ENCODE measurements around the gene TMEM115. TPM values are rescaled to one million over a fixed set of nuclear protein-coding genes. Genes with fewer than 3 reads are reported as not detected.
A peak's percentile ranks its signal among the peaks of the same experiment; 100 is the strongest.

Gene TMEM115
- total and polyA plus RNA-seq, 2 of the 4 experiments (the other 2 are of a cell fraction) = 35.3 to 47.3 TPM

DNA sequence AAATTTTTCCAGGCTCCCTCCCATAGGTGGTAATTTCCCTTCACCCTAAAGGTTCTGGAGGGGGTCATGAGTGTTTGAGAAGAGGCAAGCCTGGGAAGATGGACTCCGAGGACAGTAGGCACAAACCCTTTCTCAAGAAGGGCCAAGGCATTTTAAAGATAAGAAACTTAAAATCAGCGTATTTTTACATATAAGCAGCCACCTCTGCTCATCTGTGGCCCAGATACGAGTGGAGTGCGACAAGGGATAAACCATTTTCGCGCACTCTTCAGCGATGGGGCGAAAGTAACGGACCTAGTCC is 19.2 kb downstream of the TMEM115 start:
- intact Hi-C loops (cut with micrococcal nuclease) (no loop called here), in situ Hi-C loops (cut with MboI; ENCODE audit: low sequenced_read_pairs) (loop anchor here (25.0 kb wide), 3 partner anchors 1047 to 1822 kb away; partner anchors contain the start of genes ABHD14B, GPR62, MANF and PCBP4), dilution Hi-C loops (cut with HindIII; ENCODE audit: low sequenced_read_pairs, unreplicated experiment) (no loop called here)
- TF ChIP-seq NFE2L2 (IDR thresholded peaks at IDR 0.05; ENCODE audit: low read depth, low read length) (no peak), MXI1 (IDR thresholded peaks at IDR 0.05; ENCODE audit: borderline replicate concordance, low read depth, low read length) (no peak), RFX5 (IDR thresholded peaks at IDR 0.05; ENCODE audit: low read depth, low read length) (no peak), RCOR1 (IDR thresholded peaks at IDR 0.05; ENCODE audit: insufficient replicate concordance, low read length) (no peak), MAFK (IDR thresholded peaks at IDR 0.05; ENCODE audit: low read depth, low read length) (no peak), CHD1 (IDR thresholded peaks at IDR 0.05; ENCODE audit: low read depth, low read length) (no peak), SMC3 (IDR thresholded peaks at IDR 0.05; ENCODE audit: low read depth, low read length) (no peak)
- TF ChIP-seq, protein P1, sequence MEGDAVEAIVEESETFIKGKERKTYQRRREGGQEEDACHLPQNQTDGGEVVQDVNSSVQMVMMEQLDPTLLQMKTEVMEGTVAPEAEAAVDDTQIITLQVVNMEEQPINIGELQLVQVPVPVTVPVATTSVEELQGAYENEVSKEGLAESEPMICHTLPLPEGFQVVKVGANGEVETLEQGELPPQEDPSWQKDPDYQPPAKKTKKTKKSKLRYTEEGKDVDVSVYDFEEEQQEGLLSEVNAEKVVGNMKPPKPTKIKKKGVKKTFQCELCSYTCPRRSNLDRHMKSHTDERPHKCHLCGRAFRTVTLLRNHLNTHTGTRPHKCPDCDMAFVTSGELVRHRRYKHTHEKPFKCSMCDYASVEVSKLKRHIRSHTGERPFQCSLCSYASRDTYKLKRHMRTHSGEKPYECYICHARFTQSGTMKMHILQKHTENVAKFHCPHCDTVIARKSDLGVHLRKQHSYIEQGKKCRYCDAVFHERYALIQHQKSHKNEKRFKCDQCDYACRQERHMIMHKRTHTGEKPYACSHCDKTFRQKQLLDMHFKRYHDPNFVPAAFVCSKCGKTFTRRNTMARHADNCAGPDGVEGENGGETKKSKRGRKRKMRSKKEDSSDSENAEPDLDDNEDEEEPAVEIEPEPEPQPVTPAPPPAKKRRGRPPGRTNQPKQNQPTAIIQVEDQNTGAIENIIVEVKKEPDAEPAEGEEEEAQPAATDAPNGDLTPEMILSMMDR (conservative IDR thresholded peaks at IDR 0.05; ENCODE audit: low read depth, low read length) = no peak
- TF ChIP-seq, protein P2, sequence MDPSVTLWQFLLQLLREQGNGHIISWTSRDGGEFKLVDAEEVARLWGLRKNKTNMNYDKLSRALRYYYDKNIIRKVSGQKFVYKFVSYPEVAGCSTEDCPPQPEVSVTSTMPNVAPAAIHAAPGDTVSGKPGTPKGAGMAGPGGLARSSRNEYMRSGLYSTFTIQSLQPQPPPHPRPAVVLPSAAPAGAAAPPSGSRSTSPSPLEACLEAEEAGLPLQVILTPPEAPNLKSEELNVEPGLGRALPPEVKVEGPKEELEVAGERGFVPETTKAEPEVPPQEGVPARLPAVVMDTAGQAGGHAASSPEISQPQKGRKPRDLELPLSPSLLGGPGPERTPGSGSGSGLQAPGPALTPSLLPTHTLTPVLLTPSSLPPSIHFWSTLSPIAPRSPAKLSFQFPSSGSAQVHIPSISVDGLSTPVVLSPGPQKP (IDR thresholded peaks at IDR 0.05; ENCODE audit: borderline replicate concordance, low read depth, low read length) = no peak
- Histone ChIP-seq H3K79me1 (ENCODE audit: low read depth in 1 of 2, low read length in 2 of 2) (peaks cover 15 to 42% of the 10 kb centered on the region in 2 experiments; a peak in 3 of 4 replicates), H4K20me1 (ENCODE audit: insufficient read depth, low read length) (peaks cover 17% of the 10 kb centered on the region), H3K27me3 (ENCODE audit: control insufficient read depth, insufficient read depth, low read length) (no peaks in the 10 kb centered on the region), H3K23ac (ENCODE audit: low read depth, low read length) (peak overlapping the region; percentile 34; the same call in 1 of the 2 replicates), H3K9ac (ENCODE audit: low read depth, low read length) (peak overlapping the region; percentile 69; the same call in 1 of the 2 replicates), H4K8ac (ENCODE audit: low read depth in 2 of 2, low read length in 2 of 2) (peak overlapping the region; percentile 59 to 97; a peak in 3 of 4 replicates), H2AK9ac (replicated peaks; ENCODE audit: low read depth, low read length, poor library complexity) (peak overlapping the region; percentile 11), H3K4me3 (ENCODE audit: insufficient read depth, low read depth, low read length) (peak overlapping the region; percentile 43), H4K91ac (ENCODE audit: insufficient read depth, low read depth, low read length) (peak overlapping the region; percentile 73), H3K4me1 (ENCODE audit: control insufficient read depth, insufficient read depth, low read length) (peaks cover 24% of the 10 kb centered on the region), H3K4ac (ENCODE audit: low read depth, low read length) (peak overlapping the region; percentile 39), H3K9me3 (ENCODE audit: control insufficient read depth, insufficient read depth, low read length) (no peaks in the 10 kb centered on the region), H2BK15ac (ENCODE audit: low read depth, low read length) (peak overlapping the region; percentile 11; the same call in 1 of the 3 replicates), H4K5ac (ENCODE audit: low read depth, low read length) (peak overlapping the region; percentile 81), H3K4me2 (ENCODE audit: low read depth, low read length) (peak overlapping the region; percentile 79), H2BK20ac (ENCODE audit: low read depth, low read length) (no peak overlapping the region; the same call in 1 of the 2 replicates), H3K36me3 (ENCODE audit: control insufficient read depth, insufficient read depth, low read length) (no peaks in the 10 kb centered on the region; the same call in 1 of the 2 replicates), H2BK120ac (ENCODE audit: low read depth, low read length) (peak overlapping the region; percentile 7), H2AFZ (replicated peaks; ENCODE audit: low read length, poor library complexity) (peak overlapping the region; percentile 94), H3K27ac (ENCODE audit: insufficient read depth, low read length) (peak overlapping the region; percentile 44), H3K18ac (ENCODE audit: low read depth, low read length) (peak overlapping the region; percentile 81), H3K14ac (replicated peaks; ENCODE audit: low read depth, low read length) (peak overlapping the region; percentile 3), H2AK5ac (ENCODE audit: low read depth, low read length) (peak overlapping the region; percentile 54; the same call in 1 of the 2 replicates), H2BK5ac (ENCODE audit: low read depth, low read length, poor library complexity, severe bottlenecking) (peak overlapping the region; percentile 82), H3K56ac (ENCODE audit: extremely low read depth, insufficient read depth, low read length) (peak overlapping the region; percentile 2; the same call in 1 of the 2 replicates), H3K9me1 (ENCODE audit: insufficient read depth, low read length) (peaks cover 15% of the 10 kb centered on the region)
- ATAC-seq (ENCODE audit: low read depth) = no peak
- ChIA-PET CTCF (no interaction called here), POLR2A (ENCODE audit: unreplicated experiment) (interaction anchor here (0.6 kb wide), 1 partner anchor 10 kb away, joined by 4 read pairs; the partner anchor contains the start of genes CYB561D2 and NPRL2)
- DNase-seq = no peak
- 13% methylated on average over 3 of the region's 9 CpGs; no CpG with 5 or more reads in 1 of the 2 experiments for WGBS, 2 experiments (ENCODE audit: extremely low coverage in 2 of 2, insufficient read length in 1 of 2)
- BruUV-seq (replicated peaks) = no TSS peak
